Tibial nerve (tissue), 4 donors: ENCODE measurements around the gene PLEKHB2. TPM values are rescaled to one million over a fixed set of nuclear protein-coding genes. Genes with fewer than 3 reads are reported as not detected.
"Not testable (repeated sequence)": the region's sequence is repeated elsewhere in the genome, so short reads cannot be mapped to it uniquely, and the experiment has no call there.

Source experiments
- DNase-seq, 2 donors: peaks; one replicate each; pipeline ENCODE4 v3.0.0-alpha.2; 2019; ENCODE audit warnings: low spot score in 2 of 2
- H3K27ac ChIP-seq, 4 donors: fragments of 200-600 bp; sonication (generic) in 3 of 4; one replicate each; pipeline ENCODE4 v1.5.1; 2017 to 2019; ENCODE audit warnings: mild to moderate bottlenecking in 1 of 4
- H3K27me3 ChIP-seq, 2 donors: fragments of 200-600 bp; sonication (generic) in 1 of 2; one replicate each; pipeline versions ENCODE4 v1.5.1 to v1.6.0; 2017 to 2019
- H3K36me3 ChIP-seq, 3 donors: fragments of 200-600 bp; sonication (generic); one replicate each; pipeline ENCODE4 v1.5.1; 2018 to 2019
- H3K4me1 ChIP-seq, 4 donors: fragments of 200-600 bp; sonication (generic) in 3 of 4; one replicate each; pipeline ENCODE4 v1.5.1; 2017 to 2019
- H3K4me3 ChIP-seq, 4 donors: fragments of 200-600 bp; sonication (generic) in 3 of 4; one replicate each; pipeline ENCODE4 v1.5.1; 2017 to 2019; ENCODE audit warnings: mild to moderate bottlenecking in 1 of 4, moderate library complexity in 1 of 4
- H3K9me3 ChIP-seq, 4 donors: fragments of 200-600 bp; sonication (generic) in 3 of 4; one replicate each; pipeline ENCODE4 v1.5.1; 2017 to 2019
- EP300 ChIP-seq, 2 donors: sonication (generic); formaldehyde crosslinking; IDR thresholded peaks; one replicate each; pipeline ENCODE4 v1.6.1; 2017; ENCODE audit warnings: antibody characterized with exemption in 2 of 2, mild to moderate bottlenecking in 1 of 2
- POLR2A ChIP-seq, 2 donors: fragments of 450-650 bp; IDR thresholded peaks; one replicate each; pipeline ENCODE4 v1.6.1; 2017; ENCODE audit warnings: antibody characterized with exemption in 2 of 2, mild to moderate bottlenecking in 2 of 2, moderate library complexity in 2 of 2
- WGBS, 2 donors: methylation state at CpG; one replicate each; pipeline ENCODE4 v1.1.5; 2018; 5-methylcytosine and 5-hydroxymethylcytosine counted together
- total RNA-seq, 4 donors: library from RNA; depleted of rRNA; stranded (reverse); fragments of >200 nt; gene quantifications; one replicate each; pipeline ENCODE4 v1.1.0, GENCODE V29; 2016
- TF ChIP-seq, protein P1 (sequence below), 5 experiments: fragments of 200-600 bp in 3 of 5; fragments of 450-650 bp in 2 of 5; sonication (generic) in 3 of 5; IDR thresholded peaks; one replicate each; pipeline ENCODE4 v1.5.1; 2016 to 2019; ENCODE audit warnings: antibody characterized with exemption in 5 of 5, mild to moderate bottlenecking in 3 of 5, moderate library complexity in 2 of 5

PLEKHB2 gene
- total RNA-seq, 4 donors from 2014 or later, result 57.9 to 77.9 (median 72.7) TPM

DNA sequence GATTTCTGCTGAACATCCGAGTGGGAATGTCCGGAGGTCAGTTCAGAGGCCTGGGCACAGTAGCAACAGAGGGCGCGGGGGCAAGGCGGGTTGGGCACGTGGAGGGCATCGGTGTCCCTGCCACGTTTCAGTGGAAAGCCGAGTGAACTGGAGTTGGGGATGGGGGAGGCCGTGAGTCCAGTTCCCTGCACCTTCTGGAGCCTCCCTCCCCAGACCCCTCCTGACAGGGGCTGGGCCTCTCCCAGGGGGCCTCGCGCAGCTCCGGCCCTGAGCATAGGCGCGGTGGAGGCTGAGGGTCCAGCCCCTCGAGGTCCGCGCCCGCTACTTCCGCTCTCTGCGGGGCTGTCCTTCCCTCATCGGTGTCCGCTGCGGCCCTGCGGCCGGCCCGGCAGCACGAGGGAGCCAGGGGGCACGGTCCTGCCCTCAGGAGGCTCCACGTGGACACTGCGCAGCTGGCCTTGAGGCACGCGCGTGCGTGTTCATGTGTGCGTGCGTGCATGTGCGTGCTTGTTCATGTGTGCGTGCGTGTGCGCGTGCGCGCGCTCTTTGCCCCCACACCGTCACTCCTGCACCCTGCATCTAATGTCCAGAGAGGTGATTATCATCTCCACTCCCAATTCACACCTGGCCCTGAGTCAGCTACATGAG is 50.2 kb downstream of the PLEKHB2 start:
- WGBS, 2 donors, result 90 to 93% methylated on average over 45 to 46 of the region's 46 CpGs
- peaks cover 0 to 14% (median 0%) of the 10 kb centered on the region in 3 donors for H3K36me3 ChIP-seq
- H3K4me1 ChIP-seq, result peaks cover 0 to 3% (median 0%) of the 10 kb centered on the region in 4 donors
- no peaks in the 10 kb centered on the region for H3K27me3 ChIP-seq
- TF ChIP-seq POLR2A (IDR thresholded peaks at IDR 0.05), result no peak
- TF ChIP-seq EP300 (IDR thresholded peaks at IDR 0.05), result no peak
- TF ChIP-seq, protein P1, sequence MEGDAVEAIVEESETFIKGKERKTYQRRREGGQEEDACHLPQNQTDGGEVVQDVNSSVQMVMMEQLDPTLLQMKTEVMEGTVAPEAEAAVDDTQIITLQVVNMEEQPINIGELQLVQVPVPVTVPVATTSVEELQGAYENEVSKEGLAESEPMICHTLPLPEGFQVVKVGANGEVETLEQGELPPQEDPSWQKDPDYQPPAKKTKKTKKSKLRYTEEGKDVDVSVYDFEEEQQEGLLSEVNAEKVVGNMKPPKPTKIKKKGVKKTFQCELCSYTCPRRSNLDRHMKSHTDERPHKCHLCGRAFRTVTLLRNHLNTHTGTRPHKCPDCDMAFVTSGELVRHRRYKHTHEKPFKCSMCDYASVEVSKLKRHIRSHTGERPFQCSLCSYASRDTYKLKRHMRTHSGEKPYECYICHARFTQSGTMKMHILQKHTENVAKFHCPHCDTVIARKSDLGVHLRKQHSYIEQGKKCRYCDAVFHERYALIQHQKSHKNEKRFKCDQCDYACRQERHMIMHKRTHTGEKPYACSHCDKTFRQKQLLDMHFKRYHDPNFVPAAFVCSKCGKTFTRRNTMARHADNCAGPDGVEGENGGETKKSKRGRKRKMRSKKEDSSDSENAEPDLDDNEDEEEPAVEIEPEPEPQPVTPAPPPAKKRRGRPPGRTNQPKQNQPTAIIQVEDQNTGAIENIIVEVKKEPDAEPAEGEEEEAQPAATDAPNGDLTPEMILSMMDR (IDR thresholded peaks at IDR 0.05), result no peak
- no peak for DNase-seq
- no peaks in the 10 kb centered on the region for H3K9me3 ChIP-seq
- H3K27ac ChIP-seq, result no peak overlapping the region
- H3K4me3 ChIP-seq, result no peak overlapping the region

DNA sequence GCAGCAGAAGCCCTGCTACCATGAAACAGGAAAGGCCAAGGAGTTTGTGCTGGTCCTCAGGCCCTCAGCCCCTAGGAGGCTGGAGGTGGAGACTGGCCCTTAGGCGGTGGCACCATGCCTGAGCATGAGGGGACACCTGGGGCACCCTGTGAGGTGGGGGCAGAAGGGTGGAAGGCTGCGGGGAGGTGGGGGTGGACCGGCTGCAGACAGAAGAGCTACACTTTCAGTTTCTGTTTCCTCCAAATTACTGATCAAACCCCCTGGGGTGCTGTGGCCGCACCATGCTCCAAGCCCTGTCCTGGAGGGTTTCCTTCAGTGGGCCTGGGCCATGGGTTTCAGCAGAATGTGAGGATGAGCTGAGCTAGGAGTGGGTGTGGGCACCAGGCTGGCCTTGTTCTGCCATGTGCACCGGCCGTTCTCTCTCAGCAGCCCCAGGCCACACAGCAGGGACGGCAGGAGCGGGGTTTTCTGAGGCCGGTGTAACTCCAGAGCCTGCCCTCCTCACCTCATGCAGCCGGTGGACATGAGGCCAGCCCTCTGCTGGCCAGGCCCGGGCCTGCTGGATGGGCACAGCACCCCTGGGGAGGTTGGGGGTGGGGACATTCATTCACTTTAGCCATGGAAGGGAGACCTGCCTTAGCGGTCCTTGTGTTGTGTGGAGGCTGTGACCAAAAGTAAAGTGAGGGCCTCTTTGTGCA is 51.5 kb downstream of the PLEKHB2 start:
- H3K4me1 ChIP-seq, result peaks cover 0 to 3% (median 0%) of the 10 kb centered on the region in 4 donors
- no peak for DNase-seq
- no peak overlapping the region for H3K4me3 ChIP-seq
- TF ChIP-seq, protein P1 (IDR thresholded peaks at IDR 0.05), result no peak
- TF ChIP-seq POLR2A (IDR thresholded peaks at IDR 0.05) (no peak), EP300 (IDR thresholded peaks at IDR 0.05) (no peak)
- 62 to 64% methylated on average over 8 to 10 of the region's 12 CpGs for WGBS, 2 donors
- no peak overlapping the region for H3K27ac ChIP-seq
- H3K9me3 ChIP-seq, result no peaks in the 10 kb centered on the region
- no peaks in the 10 kb centered on the region for H3K27me3 ChIP-seq
- peaks cover 0 to 1% (median 0%) of the 10 kb centered on the region in 3 donors for H3K36me3 ChIP-seq

DNA sequence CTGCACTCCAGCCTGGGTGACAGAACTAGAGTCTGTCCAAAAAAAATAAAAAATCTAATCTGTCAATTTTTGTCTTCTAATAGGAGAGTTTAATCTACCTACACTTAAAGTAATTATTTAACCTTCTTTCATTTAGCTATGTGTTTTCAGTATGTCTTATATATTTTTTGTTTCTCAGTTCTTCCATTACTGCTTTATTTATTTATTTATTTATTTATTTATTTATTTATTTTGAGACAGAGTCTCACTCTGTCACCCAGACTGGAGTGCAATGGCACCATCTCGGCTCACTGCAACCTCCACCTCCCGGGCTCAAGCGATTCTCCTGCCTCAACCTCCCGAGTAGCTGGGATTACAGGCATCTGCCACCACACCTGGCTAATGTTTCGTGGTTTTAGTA is 60.4 kb downstream of the PLEKHB2 start:
- H3K9me3 ChIP-seq, DNase-seq, H3K4me1 ChIP-seq, H3K27ac ChIP-seq, H3K4me3 ChIP-seq, H3K36me3 ChIP-seq, H3K27me3 ChIP-seq: not testable (repeated sequence)
- 94 to 96% methylated on average over 5 of the region's 5 CpGs for WGBS, 2 donors

- Histone ChIP-seq H3K27ac (no peak overlapping the region), H3K27me3 (no peaks in the 10 kb centered on the region), H3K9me3 (no peaks in the 10 kb centered on the region), H3K4me1 (no peaks in the 10 kb centered on the region), H3K4me3 (no peak overlapping the region), H3K36me3 (no peaks in the 10 kb centered on the region)
- no peak for DNase-seq
- WGBS, 2 donors, result 89 to 91% methylated on average over 5 of the region's 5 CpGs
- TF ChIP-seq EP300 (IDR thresholded peaks at IDR 0.05), result no peak
- no peak for TF ChIP-seq POLR2A (IDR thresholded peaks at IDR 0.05)
- TF ChIP-seq, protein P1 (IDR thresholded peaks at IDR 0.05), result no peak
These were observed 63.4 kb downstream of the PLEKHB2 start for GRCh38 chr2:131168538-131168937.

GRCh38 chr2:131178050-131178449 is 72.9 kb downstream of the PLEKHB2 start:
- not testable (repeated sequence) for H3K36me3 ChIP-seq, H3K4me3 ChIP-seq, H3K4me1 ChIP-seq, H3K27ac ChIP-seq, DNase-seq, H3K27me3 ChIP-seq, H3K9me3 ChIP-seq
- 84 to 92% methylated on average over 10 of the region's 10 CpGs for WGBS, 2 donors

DNA sequence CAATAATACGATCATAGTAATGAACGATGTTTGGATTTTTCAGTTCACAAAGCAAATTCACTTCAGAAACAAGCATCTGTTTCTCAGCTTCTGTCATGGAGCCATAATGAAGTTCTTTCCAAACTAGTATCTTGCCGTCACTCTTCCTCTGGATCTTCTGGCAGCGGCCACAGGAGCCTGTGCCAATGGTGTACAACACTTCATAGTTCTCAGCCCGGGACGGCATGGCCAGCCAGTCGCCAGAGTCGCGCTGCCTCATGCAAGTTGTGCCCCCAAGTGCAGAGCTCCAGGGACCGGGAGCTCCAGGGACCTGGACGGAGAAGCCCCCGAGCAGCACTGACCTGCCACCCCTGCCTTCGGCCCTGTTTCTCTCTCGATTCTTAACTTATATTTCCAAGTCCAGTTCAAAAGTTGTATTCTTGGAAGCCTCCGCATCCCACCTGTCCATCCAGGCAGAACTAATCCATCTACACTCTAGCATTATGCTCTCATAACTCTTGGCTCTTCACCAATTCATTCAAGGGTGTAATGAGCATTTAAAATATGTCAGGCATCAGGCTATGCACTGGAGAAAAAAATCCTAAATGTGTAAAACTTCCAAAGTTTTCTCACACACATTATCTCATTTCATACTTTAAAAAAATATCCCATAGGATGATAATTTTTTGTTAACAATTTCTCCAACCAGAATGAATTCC is 73.7 kb downstream of the PLEKHB2 start:
- H3K27me3 ChIP-seq, H3K27ac ChIP-seq, H3K4me1 ChIP-seq, H3K36me3 ChIP-seq, H3K4me3 ChIP-seq, H3K9me3 ChIP-seq, DNase-seq: not testable (repeated sequence)
- WGBS, 2 donors, result 84 to 86% methylated on average over 15 of the region's 15 CpGs

DNA sequence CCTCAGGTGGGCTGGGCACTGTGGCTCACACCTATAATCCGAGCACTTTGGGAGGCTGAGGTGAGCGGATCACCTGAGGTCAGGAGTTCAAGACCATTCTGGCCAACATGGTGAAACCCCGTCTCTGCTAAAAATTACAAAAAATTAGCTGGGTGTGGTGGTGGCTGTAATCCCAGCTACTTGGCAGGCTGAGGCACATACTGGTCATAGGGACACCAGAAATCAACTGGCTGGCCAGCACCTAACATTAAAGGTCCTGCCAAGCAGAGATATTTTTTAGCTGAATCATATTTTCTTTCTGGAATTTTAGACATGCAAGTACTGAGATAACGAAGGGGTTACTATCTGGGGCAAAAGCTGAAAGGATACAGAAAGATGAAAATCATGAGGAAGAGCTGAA is 76.3 kb downstream of the PLEKHB2 start:
- H3K4me1 ChIP-seq, H3K9me3 ChIP-seq, DNase-seq, H3K27ac ChIP-seq, H3K36me3 ChIP-seq, H3K4me3 ChIP-seq, H3K27me3 ChIP-seq: not testable (repeated sequence)
- 67 to 72% methylated on average over 4 of the region's 4 CpGs for WGBS, 2 donors

DNA sequence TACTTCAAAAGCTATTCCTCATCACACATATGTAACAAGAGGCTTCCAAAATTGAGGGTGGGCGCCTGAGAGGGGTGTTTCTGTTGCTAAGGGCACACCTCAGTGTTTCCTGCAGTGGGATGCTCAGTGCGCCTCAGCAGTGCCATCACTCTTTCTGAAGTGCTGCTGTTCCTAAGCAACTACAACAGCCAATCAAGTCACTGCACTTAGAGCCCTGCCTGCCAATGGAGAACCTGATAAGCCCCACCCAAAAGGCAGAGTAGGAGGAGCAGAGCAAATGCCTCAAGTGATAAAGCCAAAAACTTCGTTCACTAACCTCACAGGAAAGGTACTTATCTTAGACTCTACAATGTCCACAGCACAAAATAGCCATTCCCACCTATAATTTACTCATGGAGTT is 88.3 kb downstream of the PLEKHB2 start:
- not testable (repeated sequence) for H3K36me3 ChIP-seq, H3K27me3 ChIP-seq, H3K4me1 ChIP-seq, H3K27ac ChIP-seq, DNase-seq, H3K4me3 ChIP-seq, H3K9me3 ChIP-seq
- 27 to 37% methylated on average over 3 of the region's 3 CpGs for WGBS, 2 donors

DNA sequence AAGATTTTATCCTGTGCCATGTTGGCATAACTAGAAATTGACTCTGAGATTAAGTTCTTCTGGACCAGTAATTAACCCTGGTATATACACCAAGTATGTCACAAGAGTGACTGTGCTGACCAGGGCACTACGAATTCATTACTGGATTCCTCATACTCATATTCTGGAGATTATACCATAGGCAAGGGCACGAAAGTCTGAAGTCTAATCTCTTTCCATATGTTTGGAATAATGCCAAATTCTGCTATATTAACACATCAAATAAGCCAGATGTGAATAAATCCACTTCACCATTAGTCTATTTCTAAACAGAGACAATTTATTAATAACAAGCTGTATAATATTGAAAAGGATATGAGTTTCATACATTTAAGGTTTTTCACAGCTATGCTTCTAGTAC is 91.0 kb downstream of the PLEKHB2 start:
- DNase-seq, H3K4me3 ChIP-seq, H3K36me3 ChIP-seq, H3K27me3 ChIP-seq, H3K4me1 ChIP-seq, H3K27ac ChIP-seq, H3K9me3 ChIP-seq: not testable (repeated sequence)
- 59 to 63% methylated on average over 2 of the region's 2 CpGs for WGBS, 2 donors
